Measurements from ENCODE around the gene DMTF1. TPM values are rescaled to one million over a fixed set of nuclear protein-coding genes. Genes with fewer than 3 reads are reported as not detected.

The DMTF1 gene
- total RNA-seq, result 100 to 1,000 TPM; 108 TPM

GRCh38 chr7:87152112-87152896, at the start of gene DMTF1:
Gene DMTF1, plus strand, starts transcription at chr7:87152453. Its CDS starts 12,489 bp downstream, at chr7:87164942.

GRCh38 chr7:87219545-87220025, 67.3 kb downstream of the DMTF1 start, which contains the start of gene TMEM243:
Gene TMEM243, minus strand, starts transcription at chr7:87219732. Its CDS starts 229 bp downstream, at chr7:87219503.

Other genes starting within 250 kb of the DMTF1 start
- gene ELAPOR2, start 92.8 kb upstream of the DMTF1 start, total RNA-seq, result 1 to 10 TPM; 2.6 to 2.8 TPM
- 10 to 100 TPM; 54.3 to 56.3 TPM for gene TMEM243, start 67.3 kb downstream of the DMTF1 start, total RNA-seq
- 1 to 10 TPM; 8.9 to 9.1 TPM for gene CROT, start 193.2 kb downstream of the DMTF1 start, total RNA-seq

Measured in activated naive CD4-positive, alpha-beta T cell treated with anti-CD3 and anti-CD28 coated beads, Interleukin-2, amount 10 ng/mL, durations not matched to agents 5 hours and 36 hours (primary cell).